Measurements from ENCODE around the gene CTLA4.

The CTLA4 gene

DNA sequence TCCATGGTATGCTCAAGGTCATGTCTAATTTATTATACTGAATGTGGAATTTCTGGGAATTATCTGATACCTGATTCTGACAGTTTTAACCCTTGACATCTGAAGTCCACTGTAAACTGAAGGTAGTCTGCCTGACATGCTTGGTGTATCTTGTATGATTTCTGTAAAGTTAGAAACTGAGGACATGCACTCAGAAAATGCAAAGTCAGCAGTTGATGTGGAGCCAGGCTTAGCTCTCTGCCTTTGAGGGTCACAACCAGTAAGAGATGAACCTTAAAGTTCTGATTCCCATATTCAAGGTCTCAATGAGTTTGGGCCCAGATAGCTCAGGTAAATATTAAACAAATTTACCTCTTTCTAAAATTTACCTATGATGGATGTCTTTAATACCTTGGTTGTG is 12.3 kb upstream of the CTLA4 start:
- TF ChIP-seq, protein P1, sequence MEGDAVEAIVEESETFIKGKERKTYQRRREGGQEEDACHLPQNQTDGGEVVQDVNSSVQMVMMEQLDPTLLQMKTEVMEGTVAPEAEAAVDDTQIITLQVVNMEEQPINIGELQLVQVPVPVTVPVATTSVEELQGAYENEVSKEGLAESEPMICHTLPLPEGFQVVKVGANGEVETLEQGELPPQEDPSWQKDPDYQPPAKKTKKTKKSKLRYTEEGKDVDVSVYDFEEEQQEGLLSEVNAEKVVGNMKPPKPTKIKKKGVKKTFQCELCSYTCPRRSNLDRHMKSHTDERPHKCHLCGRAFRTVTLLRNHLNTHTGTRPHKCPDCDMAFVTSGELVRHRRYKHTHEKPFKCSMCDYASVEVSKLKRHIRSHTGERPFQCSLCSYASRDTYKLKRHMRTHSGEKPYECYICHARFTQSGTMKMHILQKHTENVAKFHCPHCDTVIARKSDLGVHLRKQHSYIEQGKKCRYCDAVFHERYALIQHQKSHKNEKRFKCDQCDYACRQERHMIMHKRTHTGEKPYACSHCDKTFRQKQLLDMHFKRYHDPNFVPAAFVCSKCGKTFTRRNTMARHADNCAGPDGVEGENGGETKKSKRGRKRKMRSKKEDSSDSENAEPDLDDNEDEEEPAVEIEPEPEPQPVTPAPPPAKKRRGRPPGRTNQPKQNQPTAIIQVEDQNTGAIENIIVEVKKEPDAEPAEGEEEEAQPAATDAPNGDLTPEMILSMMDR (IDR thresholded peaks at IDR 0.05; ENCODE audit: borderline replicate concordance, insufficient read depth, low read depth, low read length), result no peak
- H3K4me3 ChIP-seq (ENCODE audit: low read depth, low read length), result no peak overlapping the region

DNA sequence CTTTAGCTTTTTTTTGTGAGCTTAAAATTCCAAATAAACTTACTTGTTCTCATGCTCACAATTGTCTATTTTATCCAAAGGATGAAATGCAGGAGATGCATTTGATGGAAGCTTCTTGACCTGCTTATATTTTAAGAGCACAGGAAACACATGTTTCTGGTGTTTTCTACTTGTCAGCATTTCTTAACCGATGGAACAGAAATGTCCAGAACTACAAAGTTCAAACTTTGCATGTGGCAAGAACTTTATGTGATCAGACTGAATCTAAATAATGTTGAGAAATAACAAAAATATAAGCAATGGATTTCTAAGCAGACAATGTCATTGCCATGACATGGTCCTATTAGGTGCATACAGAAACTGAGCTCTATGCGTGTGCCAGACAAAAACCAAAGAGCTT is 9.9 kb upstream of the CTLA4 start:
- H3K4me3 ChIP-seq (ENCODE audit: low read depth, low read length), result no peak overlapping the region
- TF ChIP-seq, protein P1 (IDR thresholded peaks at IDR 0.05; ENCODE audit: borderline replicate concordance, insufficient read depth, low read depth, low read length), result no peak

DNA sequence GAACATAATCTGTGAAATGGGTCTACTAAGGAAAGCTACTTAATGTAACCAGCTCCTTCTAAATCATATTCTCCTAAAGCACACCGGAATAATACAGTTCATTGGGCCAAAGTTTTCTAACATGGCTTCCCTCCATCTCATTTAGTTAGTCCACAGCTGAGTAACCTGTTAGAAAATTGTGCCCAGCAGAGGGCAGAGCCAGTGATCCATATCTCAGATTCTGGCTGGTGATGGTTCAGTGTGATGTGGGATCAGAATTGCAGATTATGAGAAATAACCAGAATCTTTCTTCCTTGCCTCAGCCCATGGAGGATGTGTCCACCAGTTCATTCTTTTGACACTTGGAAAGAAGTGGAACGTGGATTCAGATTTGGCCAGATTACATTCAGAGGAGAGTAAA is 9.4 kb upstream of the CTLA4 start:
- no peak overlapping the region for H3K4me3 ChIP-seq (ENCODE audit: low read depth, low read length)
- TF ChIP-seq, protein P1 (IDR thresholded peaks at IDR 0.05; ENCODE audit: borderline replicate concordance, insufficient read depth, low read depth, low read length), result no peak

DNA sequence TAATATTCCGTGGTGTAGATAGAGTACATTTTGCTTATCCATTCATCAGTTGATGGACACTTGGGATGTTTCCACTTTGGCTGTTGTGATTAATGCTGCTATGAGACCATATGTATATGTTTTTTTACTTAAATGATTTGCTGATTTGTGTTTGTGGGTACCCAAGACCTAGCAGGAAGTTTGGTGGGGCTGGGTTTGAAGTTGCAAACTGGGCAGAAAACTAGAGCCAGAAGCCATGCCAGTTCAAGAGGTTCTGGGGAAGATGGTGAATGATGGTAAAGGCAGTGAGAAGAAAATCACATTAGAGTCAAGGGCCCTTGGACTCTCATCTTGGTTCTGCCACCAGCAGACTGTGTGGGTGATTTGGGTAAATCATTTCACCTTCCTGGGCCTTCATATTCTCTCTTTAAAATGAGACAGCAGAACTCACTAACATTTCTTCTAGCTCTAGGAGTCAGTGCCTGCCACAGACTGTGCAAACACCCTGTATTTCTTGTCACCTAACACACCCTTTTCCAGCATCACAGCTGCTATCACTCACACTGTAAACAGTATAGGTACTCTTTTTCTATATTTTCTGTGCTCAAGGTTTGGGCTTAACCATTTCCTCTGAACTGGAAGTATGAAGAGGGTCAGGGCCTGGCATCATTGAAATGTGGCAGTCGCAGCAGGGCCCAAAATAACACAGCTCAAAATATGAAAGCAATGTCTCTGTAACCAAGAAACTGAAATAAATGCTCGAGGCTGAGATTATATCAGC is 8.4 kb upstream of the CTLA4 start:
- TF ChIP-seq, protein P1 (IDR thresholded peaks at IDR 0.05; ENCODE audit: borderline replicate concordance, insufficient read depth, low read depth, low read length), result no peak
- no peak overlapping the region for H3K4me3 ChIP-seq (ENCODE audit: low read depth, low read length)

DNA sequence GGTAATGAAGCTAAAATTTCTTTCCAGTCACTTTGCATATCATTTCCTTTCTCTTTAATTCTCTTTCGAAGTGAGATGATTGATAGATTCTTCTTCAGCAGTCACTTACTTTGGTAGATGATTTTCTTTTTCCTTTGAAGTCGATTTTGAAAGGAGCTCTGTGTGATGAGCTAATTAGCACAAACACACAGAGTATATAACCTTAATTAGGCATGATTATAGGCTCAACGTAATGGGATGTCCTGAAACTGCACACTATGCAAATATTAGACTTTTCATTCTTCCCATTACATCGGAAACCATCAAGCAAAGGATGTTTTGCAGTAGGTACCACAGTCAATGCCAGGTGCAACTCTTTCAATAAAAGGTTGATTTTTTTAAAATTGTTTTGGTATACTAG is 6.4 kb upstream of the CTLA4 start:
- TF ChIP-seq, protein P1 (IDR thresholded peaks at IDR 0.05; ENCODE audit: borderline replicate concordance, insufficient read depth, low read depth, low read length), result no peak
- no peak overlapping the region for H3K4me3 ChIP-seq (ENCODE audit: low read depth, low read length)

DNA sequence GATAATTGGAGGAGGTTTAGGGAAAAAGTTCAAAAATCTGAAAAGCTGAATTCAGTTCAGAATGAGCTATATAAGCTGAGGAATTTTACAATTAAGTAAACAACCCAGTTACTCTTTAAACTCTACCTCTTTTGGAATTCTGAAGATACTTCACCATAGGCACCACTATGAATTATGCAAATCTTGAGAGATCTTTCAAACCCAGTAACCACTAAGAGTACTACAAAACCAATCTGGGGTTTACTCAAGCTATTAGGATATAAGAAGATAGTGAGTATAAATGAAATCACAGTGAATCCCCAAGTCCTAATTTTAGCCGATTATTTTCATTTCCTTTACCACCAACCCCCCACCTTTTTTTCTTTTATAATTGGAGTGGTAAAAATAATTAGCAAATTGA is 6.0 kb upstream of the CTLA4 start:
- TF ChIP-seq, protein P1 (IDR thresholded peaks at IDR 0.05; ENCODE audit: borderline replicate concordance, insufficient read depth, low read depth, low read length), result no peak
- H3K4me3 ChIP-seq (ENCODE audit: low read depth, low read length), result no peak overlapping the region
